Ramos (cell line): ENCODE data around the gene NPC1L1.

ENCODE experiments used
- in situ Hi-C: fragments of 300-500 bp; cut with MboI; formaldehyde crosslinking; loops from one replicate; pipeline ENCODE4 v1.14.3; 2022; ENCODE audit warnings: low sequenced_read_pairs; ENCODE audit not compliant: unreplicated experiment

Gene NPC1L1

DNA sequence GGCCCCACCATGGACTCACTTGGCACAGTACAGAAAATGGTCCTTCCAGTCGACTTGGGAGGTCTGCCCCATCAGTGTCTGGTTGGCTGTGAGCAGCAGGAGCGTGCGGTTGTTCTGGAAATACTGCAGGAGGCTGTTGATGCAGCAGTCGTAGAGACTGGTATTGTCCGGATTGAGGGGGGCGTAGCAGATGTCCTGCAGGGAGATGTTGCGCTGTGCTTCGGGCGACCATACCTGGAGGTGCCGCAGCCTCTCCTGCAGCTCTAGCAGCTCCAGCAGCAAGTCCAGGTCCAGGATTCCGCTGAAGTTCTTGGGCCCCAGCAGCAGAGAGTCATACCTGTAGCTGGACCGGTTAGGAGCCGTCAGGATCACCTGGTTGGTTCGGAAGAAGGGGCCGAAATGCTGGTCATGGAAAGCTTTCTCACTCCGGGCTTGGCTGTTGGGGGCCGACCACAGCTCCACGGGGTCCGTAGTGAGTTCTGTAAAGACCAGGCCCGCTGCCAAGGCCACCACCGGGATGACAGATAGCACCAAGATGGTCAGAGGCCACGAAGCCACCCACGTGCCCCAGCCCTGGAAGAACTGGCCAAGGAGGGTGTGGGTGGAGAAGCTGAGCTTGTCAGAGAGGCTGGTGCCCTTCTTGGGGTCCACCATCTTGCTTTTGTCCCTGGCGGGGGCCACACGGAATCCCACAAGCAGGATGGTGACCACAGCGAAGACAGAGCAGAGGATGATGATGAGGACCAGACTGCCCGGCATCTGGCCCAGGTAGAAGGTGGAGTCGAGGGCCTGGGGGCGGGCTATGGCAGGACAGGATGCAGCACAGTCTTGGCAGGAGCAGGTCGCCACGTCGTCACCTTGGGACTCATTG is 2.1 kb downstream of the NPC1L1 start:
- in situ Hi-C loops = no loop called here

GRCh38 chr7:44538093-44538797 is 2.9 kb downstream of the NPC1L1 start:
- in situ Hi-C loops = no loop called here

DNA sequence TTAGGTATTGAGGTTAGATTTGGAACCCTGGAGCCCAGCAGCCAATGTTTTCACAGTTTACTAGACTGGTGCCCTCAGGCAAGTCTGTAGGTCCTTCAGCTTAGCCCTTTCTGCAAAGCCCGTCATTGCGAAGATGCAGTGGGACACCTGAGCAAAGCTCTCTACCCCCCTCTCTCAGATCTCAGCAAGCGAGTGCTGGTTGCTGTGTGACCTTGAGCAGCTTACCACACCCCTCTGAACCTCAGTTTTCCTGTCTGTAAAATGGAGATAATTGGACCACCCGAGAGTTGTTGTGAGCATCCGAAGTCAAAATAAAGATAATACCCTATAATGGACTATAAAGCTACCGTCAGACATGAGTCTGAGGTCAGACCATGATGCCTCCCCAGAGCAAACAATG is 3.7 kb downstream of the NPC1L1 start:
- in situ Hi-C loops = no loop called here

- in situ Hi-C loops = no loop called here
Measured at GRCh38 chr7:44536090-44536489, 5.0 kb downstream of the NPC1L1 start.

- in situ Hi-C loops = no loop called here
Measured at GRCh38 chr7:44535348-44536064, 5.6 kb downstream of the NPC1L1 start.

DNA sequence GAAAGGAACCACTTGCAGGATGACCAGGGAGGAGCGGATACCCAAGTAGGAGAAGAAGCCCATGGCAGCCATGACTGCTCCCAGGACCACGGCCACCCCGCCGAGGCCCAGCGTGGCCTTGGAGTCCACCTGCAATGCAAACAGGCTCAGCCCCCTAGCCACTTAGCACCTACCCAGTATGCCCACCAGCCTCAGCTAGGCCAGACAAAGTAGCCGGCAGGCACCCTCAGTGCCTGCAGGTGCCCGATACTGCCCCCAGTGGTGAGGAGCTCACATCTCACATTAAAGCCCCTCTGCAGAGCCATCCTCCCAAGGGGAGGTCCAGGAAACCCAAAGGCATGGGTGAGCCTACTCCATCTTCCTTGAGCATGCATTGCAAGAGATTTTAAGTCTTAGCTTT is 6.6 kb downstream of the NPC1L1 start:
- in situ Hi-C loops = no loop called here

- in situ Hi-C loops = no loop called here
Measured at GRCh38 chr7:44534087-44534486, 7.0 kb downstream of the NPC1L1 start.

DNA sequence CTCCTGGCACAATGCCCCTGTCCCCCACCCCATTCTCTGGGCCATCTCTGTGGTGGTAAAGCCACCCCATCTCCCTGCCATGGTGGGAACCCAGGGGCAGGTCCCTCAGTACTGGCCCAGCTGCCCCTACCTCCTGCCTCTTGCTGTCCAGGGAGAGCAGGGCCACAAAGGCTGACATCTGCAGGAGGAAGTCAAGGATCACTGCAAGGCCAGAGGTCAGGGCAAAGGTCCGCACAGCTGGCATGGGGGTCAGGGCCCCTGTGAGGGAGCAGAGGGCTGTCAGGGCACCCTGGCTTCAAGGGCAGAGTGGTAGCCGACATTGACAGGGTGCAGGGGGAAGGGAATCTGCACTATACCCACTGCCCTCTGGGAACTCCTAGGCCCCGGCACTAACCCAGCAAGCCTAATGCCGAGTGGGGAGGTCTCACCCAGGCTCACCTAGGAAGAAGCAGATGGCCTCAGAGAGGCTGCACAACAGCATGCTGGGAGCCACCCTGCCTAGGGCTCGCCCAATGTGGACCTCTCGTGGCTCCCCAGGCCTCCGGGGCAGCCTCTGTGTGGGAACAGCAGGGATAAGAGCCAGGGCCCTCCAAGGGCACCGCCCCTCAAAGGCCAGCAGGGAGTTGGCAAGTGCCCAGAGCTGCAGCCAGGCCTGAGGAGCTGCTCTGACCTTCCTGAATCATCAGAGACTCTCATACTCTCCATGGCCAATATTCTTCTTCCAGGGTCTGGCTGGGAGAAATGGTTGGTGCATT is 7.7 kb downstream of the NPC1L1 start:
- in situ Hi-C loops = no loop called here

DNA sequence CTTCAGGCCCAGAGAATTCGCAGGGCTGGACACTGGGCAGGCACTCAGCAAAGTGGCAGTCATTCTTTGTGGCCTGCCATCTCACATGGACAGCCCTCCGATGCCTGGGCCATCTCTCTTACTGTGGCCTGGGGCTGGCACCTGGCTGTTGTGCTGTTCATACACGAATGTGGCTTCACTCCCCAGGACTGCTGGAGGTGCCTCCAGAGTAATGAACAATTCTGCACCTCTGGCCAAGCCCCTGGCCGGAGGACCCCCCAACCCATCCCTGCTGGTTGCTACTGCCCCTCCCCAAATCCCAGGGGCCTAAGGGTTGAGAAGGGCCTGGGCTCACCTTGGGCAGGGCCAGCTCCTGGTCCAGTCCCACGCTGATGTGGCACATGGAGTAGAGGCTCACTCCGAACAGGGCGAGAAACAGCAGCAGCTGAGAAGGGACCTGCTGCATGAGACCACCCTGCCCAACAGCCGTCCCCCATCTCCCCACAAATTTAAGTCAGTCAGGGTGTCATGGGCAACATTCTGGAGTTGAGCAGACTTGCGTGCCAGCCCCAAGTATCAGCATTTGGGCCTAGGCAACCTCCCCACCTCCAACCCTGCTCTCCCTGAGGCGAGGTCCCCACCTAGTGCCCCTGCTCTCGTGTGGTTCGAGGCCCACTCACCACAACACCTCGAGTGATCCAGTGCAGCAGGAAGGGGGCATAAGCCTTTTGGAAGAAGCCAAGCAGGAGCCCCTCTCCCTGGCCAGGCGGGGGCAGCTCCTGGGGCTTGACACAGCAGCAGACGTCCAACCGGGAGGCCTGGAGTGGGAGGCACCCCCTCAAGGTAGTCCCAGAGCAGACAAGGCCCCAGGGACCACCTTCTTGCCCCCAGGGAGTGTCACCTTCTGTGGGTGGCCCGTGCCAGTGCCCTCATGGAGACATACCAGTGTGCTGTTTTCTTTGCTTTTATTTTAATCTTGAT is 9.4 kb downstream of the NPC1L1 start:
- in situ Hi-C loops = no loop called here

- in situ Hi-C loops = no loop called here
Measured at GRCh38 chr7:44530990-44531389, 10.1 kb downstream of the NPC1L1 start.

DNA sequence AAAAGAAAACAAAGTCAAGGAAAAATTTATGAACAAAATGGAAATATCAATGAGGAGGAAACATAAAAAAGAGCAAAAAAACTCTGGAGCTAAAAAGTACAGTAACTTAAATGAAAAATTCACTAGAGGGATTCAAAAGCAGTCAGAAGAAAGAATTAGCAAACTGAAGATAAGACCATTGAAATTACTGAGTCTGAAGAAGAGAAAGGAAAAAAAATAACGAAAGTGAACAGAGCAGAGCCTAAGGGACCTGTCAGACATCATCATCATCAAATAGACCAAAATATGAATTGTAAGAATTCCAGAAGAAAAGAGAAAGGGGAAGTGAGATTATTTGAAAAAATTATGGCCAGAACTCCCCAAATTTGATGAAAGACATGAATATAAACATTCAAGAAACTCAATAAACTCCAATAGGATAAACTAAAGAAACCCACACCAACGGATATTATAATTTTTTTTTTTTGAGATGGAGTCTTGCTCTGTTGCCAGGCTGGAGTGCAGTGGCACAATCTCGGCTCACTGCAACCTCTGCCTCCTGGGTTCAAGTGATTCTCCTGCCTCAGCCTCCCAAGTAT is 16.2 kb downstream of the NPC1L1 start:
- in situ Hi-C loops = no loop called here

- in situ Hi-C loops = no loop called here
Measured at GRCh38 chr7:44522315-44522714, 18.8 kb downstream of the NPC1L1 start.

GRCh38 chr7:44521347-44522095 is 19.6 kb downstream of the NPC1L1 start:
- in situ Hi-C loops = no loop called here

- in situ Hi-C loops = no loop called here
Measured at GRCh38 chr7:44520574-44520973, 20.6 kb downstream of the NPC1L1 start.

DNA sequence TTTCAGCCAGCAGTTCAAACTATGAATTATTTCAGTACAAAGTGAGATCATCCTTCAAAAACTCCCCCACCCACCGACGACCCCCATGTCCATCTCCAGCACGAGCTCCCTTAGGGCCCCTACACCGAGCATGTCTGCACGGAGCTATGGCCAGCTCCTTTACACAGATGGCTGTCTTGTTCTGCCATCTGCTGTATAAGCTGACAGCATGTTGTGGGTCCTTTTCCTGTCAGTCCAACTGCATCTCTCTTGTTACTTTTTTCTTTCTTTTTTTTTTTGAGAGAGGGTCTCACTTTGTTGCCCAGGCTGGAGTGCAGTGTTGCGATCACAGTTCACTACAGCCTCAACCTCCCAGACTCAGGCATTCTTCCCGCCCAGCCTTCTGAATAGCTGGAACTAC is 21.6 kb downstream of the NPC1L1 start:
- in situ Hi-C loops = no loop called here

GRCh38 chr7:44518761-44519160 is 22.4 kb downstream of the NPC1L1 start:
- in situ Hi-C loops = no loop called here

- in situ Hi-C loops = no loop called here
Measured at GRCh38 chr7:44517175-44517574, 24.0 kb downstream of the NPC1L1 start.

DNA sequence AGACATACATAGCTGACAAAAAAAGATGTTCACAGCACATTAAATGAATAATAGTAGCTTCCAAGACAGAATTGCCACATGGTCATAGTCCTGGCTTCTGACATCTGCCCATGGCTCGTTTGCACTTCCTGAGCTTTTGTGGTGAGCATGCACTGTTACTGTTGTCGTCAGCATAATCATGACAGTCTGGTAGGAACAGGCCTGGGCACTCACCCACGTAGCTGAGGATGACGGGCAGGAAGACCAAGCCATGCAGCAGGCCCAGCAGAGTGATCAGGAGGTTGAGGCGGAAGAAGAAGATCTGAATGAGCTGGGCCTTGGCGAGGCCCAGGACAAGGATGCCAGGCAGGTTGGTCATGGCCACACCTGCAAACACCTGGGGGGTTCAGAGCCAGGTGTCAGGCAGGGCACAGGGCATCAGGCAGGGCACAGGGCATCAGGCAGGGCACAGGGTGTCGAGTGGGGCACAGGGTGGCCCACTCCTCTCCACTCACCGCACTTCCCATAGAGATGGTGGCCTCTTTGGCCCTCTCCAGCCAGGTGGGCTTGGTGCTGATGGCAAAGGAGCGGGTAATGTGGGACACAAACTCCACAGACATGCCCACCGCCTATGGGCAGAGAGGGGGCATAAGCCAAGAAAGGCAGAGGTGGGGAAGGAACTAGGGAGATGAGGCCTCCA is 25.4 kb downstream of the NPC1L1 start:
- in situ Hi-C loops = no loop called here
